Gastrocnemius medialis (tissue), 4 donors: ENCODE data around the gene FNIP2. TPM values are rescaled to one million over a fixed set of nuclear protein-coding genes. Genes with fewer than 3 reads are reported as not detected.
"Not testable (repeated sequence)": the region's sequence is repeated elsewhere in the genome, so short reads cannot be mapped to it uniquely, and the experiment has no call there.

ENCODE experiments used
- ATAC-seq, 2 donors: fragments of 150-250 bp; one replicate each; pipeline ENCODE4 v1.9.1; 2016
- DNase-seq, 2 donors: peaks; one replicate each; pipeline ENCODE4 v3.0.0-alpha.2; 2019
- H3K27ac ChIP-seq, 4 donors: fragments of 200-600 bp; sonication (generic); 1 replicate in 1 of 4; 2 replicates in 3 of 4; pipeline ENCODE4 v1.5.1; 2016 to 2018; ENCODE audit warnings: mild to moderate bottlenecking in 2 of 4, moderate library complexity in 1 of 4
- H3K27me3 ChIP-seq, 3 donors: fragments of 200-600 bp; sonication (generic) in 2 of 3; 1 replicate in 1 of 3; 2 replicates in 2 of 3; pipeline versions ENCODE4 v1.5.1 to v1.6.0; 2016 to 2019; ENCODE audit warnings: mild to moderate bottlenecking in 1 of 3, moderate library complexity in 1 of 3
- H3K36me3 ChIP-seq, 2 donors: fragments of 200-600 bp; sonication (generic) in 1 of 2; one replicate each; pipeline ENCODE4 v1.5.1; 2017 to 2018
- H3K4me1 ChIP-seq, 2 donors: fragments of 200-600 bp; sonication (generic) in 1 of 2; one replicate each; pipeline ENCODE4 v1.5.1; 2016 to 2017; ENCODE audit warnings: mild to moderate bottlenecking in 2 of 2
- H3K4me3 ChIP-seq, 4 donors: fragments of 200-600 bp; sonication (generic) in 3 of 4; 1 replicate in 1 of 4; 2 replicates in 3 of 4; pipeline ENCODE4 v1.5.1; 2016 to 2019; ENCODE audit warnings: mild to moderate bottlenecking in 2 of 4
- H3K9me3 ChIP-seq, 3 donors: fragments of 200-600 bp; sonication (generic) in 2 of 3; 1 replicate in 1 of 3; 2 replicates in 2 of 3; pipeline ENCODE4 v1.5.1; 2016 to 2019
- POLR2A ChIP-seq, 2 donors: fragments of 450-650 bp; IDR thresholded peaks; one replicate each; pipeline ENCODE4 v1.6.1; 2017; ENCODE audit warnings: antibody characterized with exemption in 2 of 2, mild to moderate bottlenecking in 2 of 2, moderate library complexity in 2 of 2
- in situ Hi-C, 4 donors: fragments of 200-750 bp; cut with MboI; loops; one replicate each; pipeline versions ENCODE4 v1.15.0 to v1.8.0; 2017; ENCODE audit warnings: low sequenced_read_pairs in 4 of 4
- intact Hi-C: fragments of 100-400 bp; cut with DNase I; formaldehyde crosslinking; loops from one replicate; pipeline ENCODE4 v1.15.1; 2023; ENCODE audit warnings: low total_unique reads
- total RNA-seq, 4 donors: library from RNA; depleted of rRNA; stranded (reverse); fragments of >200 nt; gene quantifications; one replicate each; pipeline versions ENCODE4 v1.1.0 to v1.2.3, GENCODE V29; 2016
- TF ChIP-seq, protein P1 (sequence below), 5 experiments: fragments of 450-650 bp in 3 of 5; fragments of 200-600 bp in 2 of 5; sonication (generic) in 2 of 5; IDR thresholded peaks in 4 of 5; conservative IDR thresholded peaks in 1 of 5; 1 replicate in 4 of 5; 2 replicates in 1 of 5; pipeline ENCODE4 v1.5.1; 2016 to 2019; ENCODE audit warnings: antibody characterized with exemption in 5 of 5, mild to moderate bottlenecking in 3 of 5, moderate library complexity in 3 of 5

FNIP2 gene
- total RNA-seq, 4 donors from 2014 or later, result 9.9 to 32.8 (median 22.2) TPM

DNA sequence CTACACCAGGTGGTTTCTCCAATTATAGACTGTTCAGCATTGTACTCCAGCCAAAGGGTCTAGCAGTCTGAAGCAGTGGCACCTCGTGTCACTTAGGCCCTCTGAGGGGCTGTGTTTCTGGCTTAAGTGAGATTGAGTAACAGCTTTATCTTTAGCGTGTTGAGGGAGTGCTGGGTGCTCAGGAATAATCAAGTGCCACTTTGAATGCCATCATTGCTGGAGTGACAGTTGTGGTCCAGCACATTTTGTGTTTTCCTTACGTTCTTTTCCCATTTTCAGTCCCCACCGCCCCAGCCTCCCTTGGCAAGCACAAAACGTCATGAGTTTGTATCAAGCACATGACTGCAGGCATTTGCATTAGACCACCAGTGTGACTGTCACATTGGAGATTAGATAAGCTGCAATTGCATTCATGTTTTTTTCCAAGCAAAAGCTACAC, 58.7 kb downstream of the FNIP2 start:
- H3K36me3 ChIP-seq, result peaks cover 0 to 39% of the 10 kb centered on the region in 2 donors
- intact Hi-C loops (no loop called here), in situ Hi-C loops (no loop called here)
- H3K4me3 ChIP-seq, result no peak overlapping the region
- DNase-seq (no peak), ATAC-seq (no peak)
- peaks cover 43 to 46% of the 10 kb centered on the region in 2 donors for H3K4me1 ChIP-seq
- peak overlapping the region; percentile 74 to 82 (median 80) for H3K27ac ChIP-seq
- TF ChIP-seq, protein P1, sequence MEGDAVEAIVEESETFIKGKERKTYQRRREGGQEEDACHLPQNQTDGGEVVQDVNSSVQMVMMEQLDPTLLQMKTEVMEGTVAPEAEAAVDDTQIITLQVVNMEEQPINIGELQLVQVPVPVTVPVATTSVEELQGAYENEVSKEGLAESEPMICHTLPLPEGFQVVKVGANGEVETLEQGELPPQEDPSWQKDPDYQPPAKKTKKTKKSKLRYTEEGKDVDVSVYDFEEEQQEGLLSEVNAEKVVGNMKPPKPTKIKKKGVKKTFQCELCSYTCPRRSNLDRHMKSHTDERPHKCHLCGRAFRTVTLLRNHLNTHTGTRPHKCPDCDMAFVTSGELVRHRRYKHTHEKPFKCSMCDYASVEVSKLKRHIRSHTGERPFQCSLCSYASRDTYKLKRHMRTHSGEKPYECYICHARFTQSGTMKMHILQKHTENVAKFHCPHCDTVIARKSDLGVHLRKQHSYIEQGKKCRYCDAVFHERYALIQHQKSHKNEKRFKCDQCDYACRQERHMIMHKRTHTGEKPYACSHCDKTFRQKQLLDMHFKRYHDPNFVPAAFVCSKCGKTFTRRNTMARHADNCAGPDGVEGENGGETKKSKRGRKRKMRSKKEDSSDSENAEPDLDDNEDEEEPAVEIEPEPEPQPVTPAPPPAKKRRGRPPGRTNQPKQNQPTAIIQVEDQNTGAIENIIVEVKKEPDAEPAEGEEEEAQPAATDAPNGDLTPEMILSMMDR (IDR thresholded peaks at IDR 0.05 in 4 of 5, conservative IDR thresholded peaks at IDR 0.05 in 1 of 5), result no peak
- no peak for TF ChIP-seq POLR2A (IDR thresholded peaks at IDR 0.05)
- no peaks in the 10 kb centered on the region for H3K9me3 ChIP-seq
- H3K27me3 ChIP-seq, result no peaks in the 10 kb centered on the region

DNA sequence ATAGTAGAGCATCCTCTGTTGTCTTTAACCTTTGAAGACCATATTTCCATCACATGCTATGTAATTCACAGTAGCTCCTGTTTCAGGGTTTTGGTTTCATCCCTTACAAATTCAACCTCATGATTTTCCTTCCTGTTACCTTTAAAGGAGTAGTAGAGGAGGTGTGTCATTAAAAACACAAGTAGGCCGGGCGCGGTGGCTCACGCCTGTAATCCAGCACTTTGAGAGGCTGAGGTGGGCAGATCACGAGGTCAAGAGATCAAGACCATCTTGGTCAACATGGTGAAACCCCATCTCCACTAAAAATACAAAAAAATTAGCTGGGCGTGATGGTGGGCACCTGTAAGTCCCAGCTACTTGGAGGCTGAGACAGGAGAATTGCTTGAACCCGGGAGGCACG, 59.3 kb downstream of the FNIP2 start:
- H3K4me1 ChIP-seq, result peaks cover 43 to 44% of the 10 kb centered on the region in 2 donors
- H3K9me3 ChIP-seq, in situ Hi-C loops, intact Hi-C loops, DNase-seq, H3K4me3 ChIP-seq, ATAC-seq, H3K27me3 ChIP-seq: not testable (repeated sequence)
- peaks cover 0 to 39% of the 10 kb centered on the region in 2 donors for H3K36me3 ChIP-seq
- peak overlapping the region in 3 of 4 donors; percentile 1 to 80 (median 21) for H3K27ac ChIP-seq

DNA sequence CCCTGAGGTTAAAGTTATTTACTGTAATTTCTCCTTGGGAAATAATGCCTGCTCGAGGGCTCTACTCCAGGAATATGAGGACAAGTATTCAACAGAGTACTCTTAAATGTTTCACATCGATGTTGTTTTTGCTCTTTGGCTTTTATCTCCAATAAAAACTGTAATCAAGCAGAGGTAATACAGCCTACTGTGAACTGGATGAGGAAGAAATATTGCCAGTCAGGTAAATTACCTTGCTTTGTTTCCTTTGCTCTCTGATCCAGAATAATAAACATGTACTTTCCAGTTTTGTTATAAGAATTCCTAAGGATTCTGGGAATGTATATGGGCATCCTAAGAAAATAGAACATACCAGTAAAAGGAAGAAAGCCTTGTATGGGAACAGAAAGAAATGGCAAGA, 60.4 kb downstream of the FNIP2 start:
- peaks cover 35% of the 10 kb centered on the region in 2 donors for H3K4me1 ChIP-seq
- H3K4me3 ChIP-seq, result no peak overlapping the region
- peaks cover 0 to 47% of the 10 kb centered on the region in 2 donors for H3K36me3 ChIP-seq
- ATAC-seq (no peak), DNase-seq (no peak)
- intact Hi-C loops, result no loop called here
- peak overlapping the region in 2 of 4 donors; percentile 6 for H3K27ac ChIP-seq
- H3K9me3 ChIP-seq, result no peaks in the 10 kb centered on the region
- in situ Hi-C loops, result no loop called here
- TF ChIP-seq, protein P1 (IDR thresholded peaks at IDR 0.05 in 4 of 5, conservative IDR thresholded peaks at IDR 0.05 in 1 of 5), result no peak
- no peak for TF ChIP-seq POLR2A (IDR thresholded peaks at IDR 0.05)
- no peaks in the 10 kb centered on the region for H3K27me3 ChIP-seq

DNA sequence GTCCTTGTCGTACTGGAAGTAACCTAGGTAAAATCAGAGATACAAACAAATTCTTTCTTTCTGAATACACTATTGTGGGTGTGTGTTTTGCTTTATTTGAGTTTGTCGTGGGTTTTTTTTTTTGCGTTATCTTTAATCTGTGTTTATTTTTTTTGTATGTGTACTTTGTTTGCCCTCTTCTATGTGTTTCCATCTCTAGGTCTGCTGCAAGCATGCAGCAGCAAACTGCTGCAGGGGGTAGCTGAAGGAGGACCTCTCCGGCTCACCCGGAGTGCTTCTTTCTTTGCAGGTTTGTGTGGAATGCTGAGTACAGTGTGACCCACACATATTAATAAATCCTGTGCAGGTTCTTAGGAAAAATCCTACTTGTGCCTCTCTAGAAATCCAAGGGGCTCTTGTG, 64.8 kb downstream of the FNIP2 start:
- intact Hi-C loops (no loop called here), in situ Hi-C loops (no loop called here)
- Histone ChIP-seq H3K36me3 (peaks cover 0 to 54% of the 10 kb centered on the region in 2 donors), H3K27ac (no peak overlapping the region), H3K27me3 (no peaks in the 10 kb centered on the region), H3K9me3 (no peaks in the 10 kb centered on the region), H3K4me1 (peaks cover 0 to 10% of the 10 kb centered on the region in 2 donors), H3K4me3 (no peak overlapping the region)
- DNase-seq (no peak), ATAC-seq (no peak)
- TF ChIP-seq, protein P1 (IDR thresholded peaks at IDR 0.05 in 4 of 5, conservative IDR thresholded peaks at IDR 0.05 in 1 of 5), result no peak

DNA sequence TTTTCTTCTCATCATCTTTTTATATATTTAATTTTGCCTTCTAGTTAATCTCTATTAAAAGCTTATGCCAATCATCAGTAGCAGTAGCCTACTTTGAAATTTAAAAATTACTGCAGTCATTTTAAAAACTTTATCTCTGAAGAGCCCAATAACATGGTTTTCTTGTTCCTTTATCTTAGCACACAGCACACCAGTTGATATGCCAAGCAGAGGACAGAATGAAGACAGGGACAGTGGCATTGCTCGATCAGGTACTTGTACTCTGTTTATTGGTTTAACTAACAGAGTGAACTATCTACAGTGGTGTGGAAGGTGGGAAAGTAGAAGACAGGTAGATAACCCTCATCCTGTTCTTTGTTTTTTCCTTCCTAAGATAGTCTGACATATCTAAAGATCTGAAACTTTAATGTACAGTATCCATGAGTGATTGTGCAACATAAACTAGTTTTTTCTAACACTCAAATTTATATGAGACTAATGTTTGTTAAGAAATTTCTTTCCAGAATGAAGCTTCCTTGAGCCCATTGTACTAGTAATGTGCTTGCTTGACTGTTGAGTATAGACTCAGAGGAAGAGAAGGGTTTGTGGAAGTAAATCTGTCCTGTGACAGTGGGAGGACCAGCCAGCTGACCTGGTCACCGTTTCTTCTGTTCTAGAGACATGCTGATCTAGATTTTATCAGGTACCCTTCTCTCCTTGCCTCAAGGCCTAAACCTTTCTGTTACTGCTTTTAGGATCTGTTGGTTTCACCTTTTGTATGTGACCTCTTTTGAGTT, 66.6 kb downstream of the FNIP2 start:
- intact Hi-C loops, result no loop called here
- in situ Hi-C loops, result no loop called here
- no peak for DNase-seq
- ATAC-seq, result peak in 1 of 2 donors; percentile 8
- H3K27ac ChIP-seq, result peak overlapping the region; percentile 57 to 71 (median 66)
- peaks cover 0 to 40% of the 10 kb centered on the region in 2 donors for H3K36me3 ChIP-seq
- no peak overlapping the region for H3K4me3 ChIP-seq
- TF ChIP-seq, protein P1 (IDR thresholded peaks at IDR 0.05 in 4 of 5, conservative IDR thresholded peaks at IDR 0.05 in 1 of 5), result no peak
- no peak for TF ChIP-seq POLR2A (IDR thresholded peaks at IDR 0.05)
- no peaks in the 10 kb centered on the region for H3K27me3 ChIP-seq
- H3K9me3 ChIP-seq, result no peaks in the 10 kb centered on the region
- peaks cover 0 to 10% of the 10 kb centered on the region in 2 donors for H3K4me1 ChIP-seq
